Astrocyte (in vitro differentiated cells and primary cell): ENCODE results near the gene TGM2.

Source experiments
- CTCF ChIP-seq: IDR thresholded peaks from 2 replicates; pipeline ENCODE4 v1.5.1; 2011; ENCODE audit warnings: low read depth, mild to moderate bottlenecking, inconsistent platforms, low read length, moderate library complexity; ENCODE audit not compliant: insufficient read depth
- EZH2 ChIP-seq: IDR thresholded peaks from 2 replicates; pipeline ENCODE4 v1.6.1; 2012; ENCODE audit warnings: mild to moderate bottlenecking, low read length, inconsistent platforms; ENCODE audit not compliant: insufficient read depth

- TF ChIP-seq CTCF (no peak), EZH2 (no peak)
Measured at GRCh38 chr20:38156888-38157634, 8.0 kb downstream of the TGM2 start.
